Activated CD4-positive, alpha-beta T cell treated with anti-CD3 and anti-CD28 coated beads for 36 hours (primary cell): ENCODE data around the gene ACOT7. TPM values are rescaled to one million over a fixed set of nuclear protein-coding genes. Genes with fewer than 3 reads are reported as not detected.

Source experiments
- ATAC-seq: fragments of 200-7000 bp; cut with Tn5 transposase; one replicate; pipeline ENCODE4 v1.10.0; 2021; ENCODE audit warnings: mild to moderate bottlenecking, moderate library complexity
- CTCF ChIA-PET: fragments of 350-600 bp; sonication (Branson Sonifier 250); formaldehyde crosslinking; loops from one replicate; lab custom pipeline; 2021; ENCODE audit warnings: antibody characterized with exemption; lab: Charles Lee
- POLR2A ChIA-PET: fragments of 350-600 bp; sonication (Branson Sonifier 250); formaldehyde crosslinking; loops from one replicate; lab custom pipeline; 2021; ENCODE audit warnings: antibody characterized with exemption, inconsistent platforms; lab: Charles Lee
- DNase-seq: peaks from one replicate; pipeline ENCODE4 v3.0.0-alpha.2; 2020
- H3K27ac Mint-ChIP-seq: one replicate; pipeline ENCODE4 v1.8.0; 2021; ENCODE audit warnings: mixed read lengths
- H3K27me3 Mint-ChIP-seq: one replicate; pipeline ENCODE4 v1.8.0; 2021; ENCODE audit warnings: mixed read lengths
- H3K36me3 Mint-ChIP-seq: one replicate; pipeline ENCODE4 v1.8.0; 2021; ENCODE audit warnings: low read depth, mixed read lengths
- H3K4me1 Mint-ChIP-seq: one replicate; pipeline ENCODE4 v1.8.0; 2021; ENCODE audit warnings: mixed read lengths
- H3K4me3 Mint-ChIP-seq: one replicate; pipeline ENCODE4 v1.8.0; 2021; ENCODE audit warnings: mild to moderate bottlenecking, moderate library complexity, mixed read lengths
- H3K9me3 Mint-ChIP-seq: one replicate; pipeline ENCODE4 v1.8.0; 2021; ENCODE audit warnings: low read depth, mixed read lengths
- intact Hi-C, 2 experiments: fragments of 100-400 bp; cut with DNase I in 1 of 2; cut with micrococcal nuclease in 1 of 2; formaldehyde crosslinking; loops; one replicate each; pipeline versions ENCODE4 v1.14.2 to v1.15.1; 2022 to 2024; cut with DNase I, micrococcal nuclease
- total RNA-seq, 2 experiments: library from RNA; stranded (reverse); gene quantifications; one replicate each; pipeline ENCODE4 v1.2.3, GENCODE V29; 2021

Gene ACOT7
- total RNA-seq, 2 experiments from 2014 or later = 93.8 to 99.2 TPM

DNA sequence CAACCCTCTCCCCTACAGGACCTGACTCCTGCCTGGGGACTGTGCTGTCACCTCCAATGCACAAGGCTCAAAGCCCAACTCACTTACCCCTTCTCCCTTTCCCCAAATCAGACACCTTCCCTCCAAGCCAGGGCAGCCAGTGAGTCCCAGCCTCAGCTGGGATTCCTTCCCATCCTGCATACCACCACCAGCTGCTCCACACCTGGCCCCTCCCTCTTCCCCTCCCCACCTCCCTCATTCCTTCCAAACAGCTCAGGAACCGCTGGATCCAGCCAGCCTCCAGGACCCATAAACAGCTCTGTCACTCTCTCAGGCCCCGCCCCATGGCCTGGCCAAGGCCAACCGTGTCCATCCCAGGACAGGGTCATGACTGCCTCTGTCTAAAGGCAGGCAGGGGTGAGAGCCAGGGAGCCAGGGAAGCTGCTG is 41.4 kb downstream of the ACOT7 start:
- Mint-ChIP-seq H3K4me3 (no peak overlapping the region), H3K4me1 (peaks cover 19% of the 10 kb centered on the region), H3K9me3 (no peaks in the 10 kb centered on the region), H3K36me3 (peaks cover 4% of the 10 kb centered on the region), H3K27ac (no peak overlapping the region), H3K27me3 (no peaks in the 10 kb centered on the region)
- ChIA-PET CTCF (interaction anchor here (0.6 kb wide), 1 partner anchor 294 kb away, joined by 3 read pairs; no protein-coding TSS in a partner anchor), POLR2A (no interaction called here)
- no peak for DNase-seq
- no peak for ATAC-seq
- intact Hi-C loops = no loop called here

DNA sequence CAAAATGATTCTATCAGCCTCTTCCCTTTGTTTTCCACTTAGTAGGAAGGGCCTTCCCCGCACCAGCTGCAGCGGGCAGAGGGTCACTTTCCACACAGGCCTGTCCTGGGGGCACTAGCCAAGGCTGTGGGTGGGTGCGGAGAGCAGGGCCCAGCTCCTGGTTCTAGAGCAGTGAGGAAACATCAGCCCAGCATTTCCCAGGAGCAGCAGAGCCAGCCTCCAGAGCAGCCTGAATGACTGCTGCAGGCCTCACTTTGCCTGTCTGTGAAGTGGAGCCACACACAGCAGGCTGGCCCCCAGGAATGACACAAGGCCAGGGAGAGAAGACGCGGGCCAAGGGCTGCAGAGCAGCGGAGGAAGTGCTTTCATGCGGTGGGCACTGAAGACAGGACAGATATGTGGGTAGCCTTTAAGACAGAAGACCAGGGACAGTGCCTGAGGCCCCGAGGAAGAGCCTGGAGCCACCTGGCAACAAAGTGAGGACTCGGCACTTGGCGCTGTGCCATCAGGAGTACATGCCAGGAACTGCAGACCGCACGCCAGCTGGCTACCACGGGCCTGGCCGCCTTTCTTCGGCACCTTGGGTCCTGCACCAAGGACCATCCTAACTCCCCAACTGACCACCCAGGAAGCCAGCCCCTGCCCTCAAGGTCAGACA is 42.0 kb downstream of the ACOT7 start:
- CTCF ChIA-PET = interaction anchor here (0.7 kb wide), 1 partner anchor 280 kb away, joined by 5 read pairs; no protein-coding TSS in a partner anchor
- Mint-ChIP-seq H3K4me3 (no peak overlapping the region), H3K9me3 (no peaks in the 10 kb centered on the region), H3K27ac (no peak overlapping the region), H3K4me1 (peaks cover 18% of the 10 kb centered on the region), H3K27me3 (no peaks in the 10 kb centered on the region), H3K36me3 (peaks cover 4% of the 10 kb centered on the region)
- DNase-seq (no peak), ATAC-seq (no peak)
- intact Hi-C loops = no loop called here
- POLR2A ChIA-PET = no interaction called here

DNA sequence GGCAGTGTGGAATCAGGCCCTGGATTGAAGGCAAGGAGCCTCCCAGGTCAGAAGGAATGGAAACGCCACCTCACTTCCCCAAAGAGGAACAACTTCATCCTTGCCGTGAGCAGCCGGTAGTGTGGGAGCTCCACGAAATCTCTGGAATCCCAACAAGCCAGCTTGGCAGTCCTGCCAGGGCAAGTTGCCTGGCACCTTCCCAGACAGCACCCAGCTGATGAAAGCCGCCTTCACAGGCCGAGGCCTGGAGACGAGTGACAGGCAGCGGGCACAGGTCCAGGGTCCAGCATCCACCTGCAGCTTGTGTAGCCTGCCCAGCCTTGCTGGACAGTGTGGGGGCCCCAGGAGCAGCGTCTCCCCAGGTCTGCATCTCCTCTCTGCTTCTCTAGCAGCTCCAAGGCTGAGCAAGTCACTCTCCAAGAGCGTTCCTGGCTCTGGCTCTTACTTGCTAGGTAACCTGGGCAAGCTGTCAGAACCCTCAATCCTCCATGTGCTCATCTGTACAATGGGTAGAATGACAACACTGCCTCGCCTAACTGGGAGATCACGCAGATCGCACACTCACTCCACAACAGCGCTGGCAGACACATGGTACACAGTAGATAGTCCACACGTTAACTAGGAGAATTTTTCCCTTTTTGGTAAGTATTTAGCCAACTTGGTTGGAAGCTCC is 43.0 kb downstream of the ACOT7 start:
- intact Hi-C loops = no loop called here
- H3K9me3 Mint-ChIP-seq = no peaks in the 10 kb centered on the region
- H3K4me3 Mint-ChIP-seq = no peak overlapping the region
- CTCF ChIA-PET = interaction anchor here (0.7 to 3.9 kb wide), 3 partner anchors 53 to 281 kb away, joined by 3 to 40 read pairs (median 5); no protein-coding TSS in a partner anchor
- no peak for DNase-seq
- POLR2A ChIA-PET = interaction anchor here (0.6 to 1.0 kb wide), 3 partner anchors 17 to 53 kb away, joined by 3 to 7 read pairs (median 3); no protein-coding TSS in a partner anchor
- ATAC-seq = no peak
- peaks cover 4% of the 10 kb centered on the region for H3K36me3 Mint-ChIP-seq
- no peak overlapping the region for H3K27ac Mint-ChIP-seq
- peaks cover 18% of the 10 kb centered on the region for H3K4me1 Mint-ChIP-seq
- no peaks in the 10 kb centered on the region for H3K27me3 Mint-ChIP-seq

DNA sequence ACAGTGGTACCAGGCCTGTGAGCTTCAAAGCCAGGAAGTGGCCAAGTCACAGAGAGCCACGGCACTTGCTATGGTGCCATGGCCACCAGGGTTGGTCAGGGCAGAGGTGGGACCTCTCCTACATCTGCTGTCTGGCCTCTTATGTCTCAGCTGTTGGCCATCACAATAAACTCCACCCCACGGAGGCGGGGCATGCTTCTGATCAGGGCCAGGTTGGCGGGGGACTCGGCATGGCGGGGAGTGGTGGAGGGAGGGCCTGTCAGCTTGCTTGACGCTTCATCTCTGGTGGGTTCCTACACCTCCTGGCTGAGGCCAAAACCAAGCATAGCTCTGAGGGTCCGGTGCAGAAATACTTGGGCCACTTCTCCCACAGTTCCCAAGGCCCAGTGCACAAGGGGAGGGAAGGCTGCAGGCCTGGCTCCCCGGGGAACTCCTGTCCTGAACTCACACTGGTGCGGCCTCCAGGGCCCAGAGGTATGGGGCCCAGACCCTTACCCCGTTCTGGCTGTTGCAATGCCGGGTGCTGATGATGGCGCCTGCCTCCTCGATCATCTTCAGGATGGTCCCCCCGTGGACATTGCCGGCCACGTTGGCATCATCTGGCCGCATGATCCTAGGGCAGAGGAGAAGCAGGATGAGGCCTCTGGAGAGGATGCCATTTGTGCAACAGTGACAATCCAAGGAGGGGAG is 44.2 kb downstream of the ACOT7 start:
- Mint-ChIP-seq H3K4me3 (no peak overlapping the region), H3K36me3 (peaks cover 4% of the 10 kb centered on the region), H3K27ac (peak overlapping the region; percentile 56), H3K4me1 (peaks cover 18% of the 10 kb centered on the region), H3K27me3 (no peaks in the 10 kb centered on the region), H3K9me3 (no peaks in the 10 kb centered on the region)
- DNase-seq (peak; percentile 20), ATAC-seq (peak; percentile 2)
- ChIA-PET CTCF (interaction anchor here (0.5 to 3.9 kb wide), 15 partner anchors 8 to 1942 kb away, joined by 3 to 40 read pairs (median 5); partner anchors contain the start of gene ACOT7), POLR2A (interaction anchor here (0.6 to 1.2 kb wide), 3 partner anchors 12 to 1805 kb away, joined by 3 to 7 read pairs (median 3); no protein-coding TSS in a partner anchor)
- intact Hi-C loops = loop anchor here (2.0 to 5.0 kb wide), 2 partner anchors 47 to 128 kb away; no protein-coding TSS in a partner anchor

DNA sequence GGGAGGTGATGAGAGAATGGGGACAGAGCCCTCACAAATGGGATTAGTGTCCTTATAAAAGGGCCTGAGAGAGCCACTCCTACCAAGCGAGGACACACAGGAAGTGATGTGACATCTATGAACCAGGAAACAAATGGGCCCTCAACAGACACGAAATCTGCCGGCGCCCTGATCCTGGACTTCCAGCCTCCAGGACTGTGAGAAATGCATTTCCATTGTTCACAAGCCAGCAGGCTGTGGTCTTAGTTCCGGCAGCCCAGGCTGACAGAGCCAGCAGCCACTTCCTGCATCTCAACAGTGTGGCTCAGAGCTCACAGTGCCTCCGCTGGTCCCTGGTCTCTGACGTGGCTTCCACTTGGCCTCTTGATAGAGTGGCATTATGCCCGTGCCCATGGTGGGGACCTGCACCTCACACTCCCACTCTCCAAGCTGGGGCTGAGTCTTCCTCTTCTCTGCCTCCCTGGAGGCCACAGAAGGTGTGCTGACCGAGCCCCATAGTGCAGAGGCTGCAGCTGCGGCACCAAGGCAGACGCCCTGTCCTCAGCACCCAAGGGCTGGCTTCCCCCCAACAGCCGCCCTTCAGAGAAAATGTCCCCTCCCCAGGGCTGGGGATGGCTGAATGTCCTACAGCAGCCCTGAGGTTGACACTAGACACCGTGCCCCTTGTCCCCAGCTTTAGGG is 44.9 kb downstream of the ACOT7 start:
- POLR2A ChIA-PET = interaction anchor here (0.6 to 1.2 kb wide), 2 partner anchors 12 to 1805 kb away, joined by 3 to 7 read pairs; no protein-coding TSS in a partner anchor
- peak overlapping the region; percentile 56 for H3K27ac Mint-ChIP-seq
- H3K4me3 Mint-ChIP-seq = peak overlapping the region; percentile 14
- H3K27me3 Mint-ChIP-seq = no peaks in the 10 kb centered on the region
- peaks cover 4% of the 10 kb centered on the region for H3K36me3 Mint-ChIP-seq
- DNase-seq (peak; percentile 67), ATAC-seq (peak; percentile 87)
- intact Hi-C loops = loop anchor here (1.0 to 5.0 kb wide), 5 partner anchors 45 to 129 kb away; partner anchors contain the start of gene ACOT7 (in 1 of the 2)
- no peaks in the 10 kb centered on the region for H3K9me3 Mint-ChIP-seq
- peaks cover 18% of the 10 kb centered on the region for H3K4me1 Mint-ChIP-seq
- CTCF ChIA-PET = interaction anchor here (0.5 to 3.9 kb wide), 17 partner anchors 9 to 1941 kb away, joined by 3 to 40 read pairs (median 4); partner anchors contain the start of gene ACOT7

DNA sequence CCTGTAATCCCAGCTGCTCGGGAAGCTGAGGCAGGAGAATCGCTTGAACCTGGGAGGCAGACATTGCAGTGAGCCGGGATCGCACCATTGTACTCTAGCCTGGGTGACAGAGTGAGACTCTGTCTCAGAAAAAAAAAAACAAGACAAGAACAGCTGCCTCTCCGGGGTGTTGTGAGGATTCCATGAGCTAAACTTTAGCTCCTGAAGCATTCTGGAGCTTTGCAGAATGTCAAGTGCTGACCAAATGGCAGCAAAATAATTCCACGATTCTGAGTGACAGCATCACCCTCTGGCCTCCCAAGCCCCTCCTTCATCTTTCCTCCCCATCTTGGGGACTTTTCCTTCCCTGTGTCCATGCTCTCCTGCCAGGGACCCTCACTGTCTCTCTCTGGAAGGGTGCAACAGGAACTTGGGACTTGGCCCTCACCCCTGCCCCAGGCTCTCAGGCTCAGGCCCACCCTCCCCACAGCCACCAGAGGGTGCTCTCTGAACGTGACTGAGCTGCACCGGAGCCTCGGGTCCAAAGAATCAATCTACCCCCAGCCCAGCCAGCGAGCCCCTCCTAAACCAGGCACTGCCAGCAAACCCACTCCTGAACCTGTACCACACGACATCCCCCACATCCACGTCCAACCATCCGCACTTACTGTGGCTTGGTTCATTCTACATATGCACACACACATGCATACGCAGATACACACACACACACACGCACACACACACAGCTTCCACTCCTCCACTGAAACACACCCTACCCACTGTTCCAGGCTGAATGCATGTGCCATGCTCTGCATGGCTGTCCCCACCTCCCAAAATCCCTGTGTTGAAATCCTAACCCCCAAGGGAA is 45.7 kb downstream of the ACOT7 start:
- H3K4me1 Mint-ChIP-seq = peaks cover 18% of the 10 kb centered on the region
- ATAC-seq = peak; percentile 64
- H3K9me3 Mint-ChIP-seq = no peaks in the 10 kb centered on the region
- CTCF ChIA-PET = interaction anchor here (0.6 to 3.9 kb wide), 15 partner anchors 10 to 302 kb away, joined by 3 to 40 read pairs (median 5); partner anchors contain the start of gene ACOT7
- H3K4me3 Mint-ChIP-seq = peak overlapping the region; percentile 14
- H3K36me3 Mint-ChIP-seq = peaks cover 4% of the 10 kb centered on the region
- POLR2A ChIA-PET = interaction anchor here (1.2 kb wide), 1 partner anchor 13 kb away, joined by 3 read pairs; no protein-coding TSS in a partner anchor
- DNase-seq = peak; percentile 81
- no peaks in the 10 kb centered on the region for H3K27me3 Mint-ChIP-seq
- peak overlapping the region; percentile 56 for H3K27ac Mint-ChIP-seq
- intact Hi-C loops = loop anchor here (1.0 to 5.0 kb wide), 5 partner anchors 45 to 129 kb away; partner anchors contain the start of gene ACOT7 (in 1 of the 2)

DNA sequence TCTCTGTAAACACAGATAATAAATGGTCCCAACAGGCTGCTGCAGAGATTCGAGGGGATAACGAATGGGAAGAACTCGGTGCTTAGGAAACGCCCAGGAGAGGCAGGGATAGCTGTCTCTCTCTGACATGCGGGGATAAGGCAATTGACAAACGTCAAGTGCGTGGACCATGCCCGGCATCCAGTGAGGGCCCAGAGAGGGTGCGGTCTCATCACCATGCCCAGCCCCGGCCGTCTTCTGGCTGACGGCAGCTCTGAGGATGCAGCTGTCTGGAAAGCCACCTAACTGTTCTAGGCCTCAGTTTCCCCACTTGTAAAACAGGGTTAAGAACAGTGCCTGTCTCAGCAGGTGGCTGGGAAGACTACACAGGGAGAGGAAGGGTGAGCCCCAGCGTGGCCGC is 48.1 kb downstream of the ACOT7 start:
- intact Hi-C loops = loop anchor here in 1 of 2 experiments (5.0 kb wide), 1 partner anchor 132 kb away; no protein-coding TSS in a partner anchor
- ChIA-PET CTCF (interaction anchor here (0.6 to 1.0 kb wide), 8 partner anchors 38 to 99 kb away, joined by 3 to 4 read pairs (median 3); no protein-coding TSS in a partner anchor), POLR2A (no interaction called here)
- DNase-seq (no peak), ATAC-seq (no peak)
- no peaks in the 10 kb centered on the region for H3K9me3 Mint-ChIP-seq
- H3K27ac Mint-ChIP-seq = no peak overlapping the region
- no peak overlapping the region for H3K4me3 Mint-ChIP-seq
- peaks cover 4% of the 10 kb centered on the region for H3K36me3 Mint-ChIP-seq
- H3K4me1 Mint-ChIP-seq = peaks cover 18% of the 10 kb centered on the region
- no peaks in the 10 kb centered on the region for H3K27me3 Mint-ChIP-seq

DNA sequence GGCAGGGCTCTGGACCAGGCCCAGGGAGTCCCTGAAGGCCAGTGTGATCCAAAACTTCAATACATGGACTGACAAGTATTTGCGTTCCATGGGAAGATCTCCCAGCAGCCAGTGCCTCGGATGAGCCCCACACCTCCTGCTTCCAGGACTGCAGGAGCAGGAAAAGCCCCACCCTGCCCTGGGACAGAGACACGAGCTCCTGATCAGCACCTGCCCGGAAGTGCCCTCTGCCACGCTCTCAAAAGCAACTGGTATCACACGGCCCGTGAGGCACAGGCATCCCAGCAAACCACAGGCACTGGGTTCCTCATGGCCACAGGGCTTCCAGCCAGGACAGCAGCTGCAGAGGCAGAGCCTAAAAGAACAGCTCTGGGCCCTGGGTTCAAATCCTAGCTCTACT is 48.6 kb downstream of the ACOT7 start:
- no peak for ATAC-seq
- H3K4me1 Mint-ChIP-seq = peaks cover 18% of the 10 kb centered on the region
- no peak for DNase-seq
- intact Hi-C loops = loop anchor here in 1 of 2 experiments (5.0 kb wide), 1 partner anchor 132 kb away; no protein-coding TSS in a partner anchor
- no peak overlapping the region for H3K4me3 Mint-ChIP-seq
- H3K9me3 Mint-ChIP-seq = no peaks in the 10 kb centered on the region
- H3K27me3 Mint-ChIP-seq = no peaks in the 10 kb centered on the region
- ChIA-PET POLR2A (no interaction called here), CTCF (interaction anchor here (0.6 to 1.0 kb wide), 6 partner anchors 22 to 98 kb away, joined by 3 to 4 read pairs (median 3); no protein-coding TSS in a partner anchor)
- peaks cover 4% of the 10 kb centered on the region for H3K36me3 Mint-ChIP-seq
- no peak overlapping the region for H3K27ac Mint-ChIP-seq

DNA sequence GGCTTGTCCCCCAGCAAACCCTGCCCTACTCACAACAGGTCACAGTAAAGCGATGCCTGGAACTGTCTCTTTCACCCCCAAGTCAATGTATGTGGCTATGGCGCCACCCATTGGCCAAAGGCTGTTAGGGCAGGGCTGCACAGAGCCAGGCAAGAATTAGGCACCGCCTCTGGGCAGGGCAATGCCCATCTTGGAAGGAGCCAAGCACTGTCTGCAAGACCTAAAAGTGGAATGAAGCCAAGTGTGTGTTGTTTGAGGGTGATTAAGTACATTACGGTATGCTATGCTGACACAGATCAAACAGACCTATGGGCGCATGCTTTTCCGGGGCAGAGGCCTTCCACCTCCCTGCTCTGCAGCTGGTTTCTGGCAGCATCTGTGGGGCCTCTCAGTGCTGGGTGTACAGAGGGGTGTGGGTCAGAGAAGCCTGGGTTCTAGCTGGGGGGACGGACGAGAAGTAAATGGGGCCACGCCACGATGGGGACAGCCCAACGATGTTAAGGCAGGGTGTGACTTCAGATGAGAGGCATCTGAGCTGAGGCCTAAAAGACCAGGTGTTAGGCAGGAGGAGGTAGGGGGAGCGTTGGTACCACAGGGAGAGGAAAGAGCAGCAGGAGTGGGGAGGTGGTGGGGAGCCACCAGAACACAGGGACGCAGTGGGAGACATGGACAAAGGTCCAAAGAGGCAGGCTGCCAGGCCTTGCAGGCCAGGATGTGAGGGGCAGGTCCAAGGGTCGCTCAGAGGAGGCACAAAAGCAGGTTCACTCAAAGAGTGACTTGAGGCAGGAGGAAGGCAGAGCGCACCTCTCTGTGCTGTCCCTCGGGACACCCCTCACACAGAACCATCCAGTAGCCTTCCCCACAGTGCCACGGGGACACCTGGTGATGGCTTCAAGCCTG is 49.8 kb downstream of the ACOT7 start:
- no peak overlapping the region for H3K4me3 Mint-ChIP-seq
- H3K4me1 Mint-ChIP-seq = peaks cover 10% of the 10 kb centered on the region
- H3K27ac Mint-ChIP-seq = no peak overlapping the region
- peak; percentile 83 for DNase-seq
- CTCF ChIA-PET = interaction anchor here (0.6 to 2.8 kb wide), 7 partner anchors 14 to 109 kb away, joined by 3 to 13 read pairs (median 4); no protein-coding TSS in a partner anchor
- peak; percentile 83 for ATAC-seq
- H3K27me3 Mint-ChIP-seq = no peaks in the 10 kb centered on the region
- POLR2A ChIA-PET = no interaction called here
- H3K36me3 Mint-ChIP-seq = peaks cover 4% of the 10 kb centered on the region
- intact Hi-C loops = loop anchor here (1.0 kb wide), 2 partner anchors 96 to 97 kb away; no protein-coding TSS in a partner anchor
- no peaks in the 10 kb centered on the region for H3K9me3 Mint-ChIP-seq
